ENCODE results near the gene AMFR.
"Not testable (repeated sequence)": the region's sequence is repeated elsewhere in the genome, so short reads cannot be mapped to it uniquely, and the experiment has no call there.

AMFR gene

GRCh38 chr16:56400458-56400857 lies 24.9 kb downstream of the AMFR start:
- H3K36me3 ChIP-seq: peaks cover 54% of the 10 kb centered on the region
- H3K27ac ChIP-seq: peak overlapping the region; percentile 78; the same call in 1 of the 2 replicates
- H3K9me3 ChIP-seq (ENCODE audit: severe bottlenecking): no peaks in the 10 kb centered on the region
- no peak for TF ChIP-seq CTCF (IDR thresholded peaks at IDR 0.05; ENCODE audit: low read depth, low read length)
- H3K27me3 ChIP-seq (ENCODE audit: insufficient read depth, low read depth, severe bottlenecking): no peaks in the 10 kb centered on the region
- DNase-seq: no peak
- no peak overlapping the region for H3K4me3 ChIP-seq (ENCODE audit: low read depth, low read length)

GRCh38 chr16:56399486-56399885 lies 25.9 kb downstream of the AMFR start:
- DNase-seq: no peak
- H3K27me3 ChIP-seq (ENCODE audit: insufficient read depth, low read depth, severe bottlenecking): no peaks in the 10 kb centered on the region
- peaks cover 44% of the 10 kb centered on the region for H3K36me3 ChIP-seq
- no peak overlapping the region for H3K4me3 ChIP-seq (ENCODE audit: low read depth, low read length)
- no peak for TF ChIP-seq CTCF (IDR thresholded peaks at IDR 0.05; ENCODE audit: low read depth, low read length)
- H3K9me3 ChIP-seq (ENCODE audit: severe bottlenecking): no peaks in the 10 kb centered on the region
- H3K27ac ChIP-seq: no peak overlapping the region

GRCh38 chr16:56399047-56399446 lies 26.3 kb downstream of the AMFR start:
- no peak overlapping the region for H3K4me3 ChIP-seq (ENCODE audit: low read depth, low read length)
- no peaks in the 10 kb centered on the region for H3K9me3 ChIP-seq (ENCODE audit: severe bottlenecking)
- peaks cover 40% of the 10 kb centered on the region for H3K36me3 ChIP-seq
- TF ChIP-seq CTCF (IDR thresholded peaks at IDR 0.05; ENCODE audit: low read depth, low read length): no peak
- H3K27ac ChIP-seq: no peak overlapping the region
- H3K27me3 ChIP-seq (ENCODE audit: insufficient read depth, low read depth, severe bottlenecking): no peaks in the 10 kb centered on the region
- DNase-seq: no peak

GRCh38 chr16:56396724-56397123 lies 28.6 kb downstream of the AMFR start:
- not testable (repeated sequence) for H3K4me3 ChIP-seq (ENCODE audit: low read depth, low read length); H3K27ac ChIP-seq; H3K9me3 ChIP-seq (ENCODE audit: severe bottlenecking); DNase-seq; H3K27me3 ChIP-seq (ENCODE audit: insufficient read depth, low read depth, severe bottlenecking)
- peaks cover 23% of the 10 kb centered on the region for H3K36me3 ChIP-seq

- no peak overlapping the region for H3K4me3 ChIP-seq (ENCODE audit: low read depth, low read length)
- no peak for TF ChIP-seq CTCF (IDR thresholded peaks at IDR 0.05; ENCODE audit: low read depth, low read length)
- peaks cover 38% of the 10 kb centered on the region for H3K36me3 ChIP-seq
- no peaks in the 10 kb centered on the region for H3K9me3 ChIP-seq (ENCODE audit: severe bottlenecking)
- DNase-seq: no peak
- H3K27ac ChIP-seq: no peak overlapping the region
- no peaks in the 10 kb centered on the region for H3K27me3 ChIP-seq (ENCODE audit: insufficient read depth, low read depth, severe bottlenecking)
These were observed 35.8 kb downstream of the AMFR start for GRCh38 chr16:56389554-56389953.

- no peaks in the 10 kb centered on the region for H3K27me3 ChIP-seq (ENCODE audit: insufficient read depth, low read depth, severe bottlenecking)
- DNase-seq: no peak
- no peak overlapping the region for H3K27ac ChIP-seq
- no peaks in the 10 kb centered on the region for H3K9me3 ChIP-seq (ENCODE audit: severe bottlenecking)
- peaks cover 52% of the 10 kb centered on the region for H3K36me3 ChIP-seq
- no peak for TF ChIP-seq CTCF (IDR thresholded peaks at IDR 0.05; ENCODE audit: low read depth, low read length)
- H3K4me3 ChIP-seq (ENCODE audit: low read depth, low read length): no peak overlapping the region
These were observed 37.1 kb downstream of the AMFR start for GRCh38 chr16:56388209-56388608.
